Measurements from ENCODE around the gene ALDH4A1.

ALDH4A1 gene

GRCh38 chr1:18948913-18949685 lies 46.7 kb upstream of the ALDH4A1 start:
- Histone ChIP-seq H3K27me3 (peaks cover under 1% of the 10 kb centered on the region; the same call in 1 of the 2 replicates), H3K4me3 (ENCODE audit: low read depth, low read length) (no peak overlapping the region), H3K4me1 (no peaks in the 10 kb centered on the region), H3K36me3 (no peaks in the 10 kb centered on the region), H3K9me3 (no peaks in the 10 kb centered on the region)
- TF ChIP-seq CTCF (IDR thresholded peaks at IDR 0.05; ENCODE audit: low read depth, low read length): no peak
- DNase-seq: no peak

GRCh38 chr1:18948048-18948912 lies 45.9 kb upstream of the ALDH4A1 start:
- no peaks in the 10 kb centered on the region for H3K4me1 ChIP-seq

GRCh38 chr1:18947570-18947969 lies 45.2 kb upstream of the ALDH4A1 start:
- Histone ChIP-seq H3K4me1 (no peaks in the 10 kb centered on the region), H3K4me3 (ENCODE audit: low read depth, low read length) (no peak overlapping the region), H3K27me3 (no peaks in the 10 kb centered on the region), H3K9me3 (no peaks in the 10 kb centered on the region), H3K36me3 (no peaks in the 10 kb centered on the region)
- no peak for TF ChIP-seq CTCF (IDR thresholded peaks at IDR 0.05; ENCODE audit: low read depth, low read length)
- no peak for DNase-seq

More at GRCh38 chr1:18948048-18948912, 45.9 kb upstream of the ALDH4A1 start:
- no peaks in the 10 kb centered on the region for H3K27me3 ChIP-seq
- no peaks in the 10 kb centered on the region for H3K9me3 ChIP-seq
- no peak for TF ChIP-seq CTCF (IDR thresholded peaks at IDR 0.05; ENCODE audit: low read depth, low read length)
- H3K36me3 ChIP-seq: no peaks in the 10 kb centered on the region
- DNase-seq: no peak
- no peak overlapping the region for H3K4me3 ChIP-seq (ENCODE audit: low read depth, low read length)

- DNase-seq: no peak
- Histone ChIP-seq H3K4me3 (ENCODE audit: low read depth, low read length) (no peak overlapping the region), H3K27me3 (no peaks in the 10 kb centered on the region), H3K4me1 (no peaks in the 10 kb centered on the region), H3K36me3 (no peaks in the 10 kb centered on the region), H3K9me3 (no peaks in the 10 kb centered on the region)
- no peak for TF ChIP-seq CTCF (IDR thresholded peaks at IDR 0.05; ENCODE audit: low read depth, low read length)
These were observed 44.4 kb upstream of the ALDH4A1 start for GRCh38 chr1:18946550-18947381.

- no peaks in the 10 kb centered on the region for H3K36me3 ChIP-seq
- H3K27me3 ChIP-seq: no peaks in the 10 kb centered on the region
- DNase-seq: peak; percentile 21
- H3K4me1 ChIP-seq: no peaks in the 10 kb centered on the region
- TF ChIP-seq CTCF (IDR thresholded peaks at IDR 0.05; ENCODE audit: low read depth, low read length): no peak
- H3K4me3 ChIP-seq (ENCODE audit: low read depth, low read length): no peak overlapping the region
- H3K9me3 ChIP-seq: no peaks in the 10 kb centered on the region
These were observed 43.1 kb upstream of the ALDH4A1 start for GRCh38 chr1:18945401-18945849.

Data from BE2C (cell line).